H1 (cell line): ENCODE results near the gene SLC4A8. TPM values are rescaled to one million over a fixed set of nuclear protein-coding genes. Genes with fewer than 3 reads are reported as not detected.
A peak's percentile ranks its signal among the peaks of the same experiment; 100 is the strongest.

Experiments used
- CTCF ChIA-PET: fragments of 300-600 bp; sonication (Branson Sonifier 250); formaldehyde crosslinking; loops from one replicate; lab custom pipeline; 2021; ENCODE audit not compliant: partially characterized antibody; lab: Charles Lee
- POLR2A ChIA-PET: fragments of 300-600 bp; sonication (Branson Sonifier 250); formaldehyde crosslinking; loops from one replicate; lab custom pipeline; 2021; ENCODE audit warnings: inconsistent platforms; ENCODE audit not compliant: partially characterized antibody; lab: Charles Lee
- DNase-seq, 2 experiments: peaks; one replicate each; pipeline versions ENCODE4 v3.0.0 to v3.0.0-alpha.2; 2010 to 2022; ENCODE audit warnings: low spot score in 2 of 2, low read depth in 1 of 2, mixed read lengths in 1 of 2
- FAIRE-seq: peaks from 2 replicates; lab custom pipeline; 2011; peaks lifted over from hg19 to GRCh38; lab: Jason Lieb, UNC
- H2AFZ ChIP-seq: 2 replicates; pipeline ENCODE4 v1.8.1; 2012; ENCODE audit warnings: low read length, inconsistent platforms
- H2AK5ac ChIP-seq: 2 replicates; pipeline ENCODE4 v1.6.1; 2013; ENCODE audit warnings: low read depth, low read length
- H2BK120ac ChIP-seq: replicated peaks from 2 replicates; pipeline ENCODE3; 2013; ENCODE audit warnings: low read depth, low read length, inconsistent platforms
- H2BK12ac ChIP-seq: 2 replicates; pipeline ENCODE4 v1.6.1; 2013; ENCODE audit warnings: low read depth, low read length
- H2BK15ac ChIP-seq: 2 replicates; pipeline ENCODE4 v1.6.1; 2013; ENCODE audit warnings: low read length
- H2BK20ac ChIP-seq: 2 replicates; pipeline ENCODE4 v1.6.1; 2013; ENCODE audit warnings: low read length
- H2BK5ac ChIP-seq: 2 replicates; pipeline ENCODE4 v1.6.1; 2013; ENCODE audit warnings: low read depth, low read length
- H3K14ac ChIP-seq: 2 replicates; pipeline ENCODE4 v1.6.1; 2013; ENCODE audit warnings: inconsistent platforms; ENCODE audit not compliant: insufficient read length
- H3K18ac ChIP-seq: 2 replicates; pipeline ENCODE4 v1.6.1; 2013; ENCODE audit warnings: low read length; ENCODE audit errors: extremely low read depth
- H3K23ac ChIP-seq: 2 replicates; pipeline ENCODE4 v1.6.1; 2013; ENCODE audit warnings: inconsistent platforms; ENCODE audit not compliant: insufficient read length
- H3K23me2 ChIP-seq: 2 replicates; pipeline ENCODE4 v1.6.1; 2013; ENCODE audit warnings: low read depth, low read length
- H3K27ac ChIP-seq: 2 replicates; pipeline ENCODE4 v1.6.1; 2011; ENCODE audit warnings: low read depth, low read length, inconsistent platforms
- H3K27me3 ChIP-seq, 4 experiments: replicated peaks in 1 of 4; 1 replicate in 1 of 4; 2 replicates in 3 of 4; pipeline versions ENCODE4 v1.6.1 to v1.8.1; 2011 to 2013; ENCODE audit warnings: low read length in 3 of 4, mild to moderate bottlenecking in 3 of 4, inconsistent platforms in 2 of 4, mixed read lengths in 2 of 4, moderate library complexity in 1 of 4; ENCODE audit not compliant: control insufficient read depth in 3 of 4, insufficient read depth in 3 of 4; ENCODE audit errors: extremely low read depth in 1 of 4
- H3K36me3 ChIP-seq, 4 experiments: 2 replicates each; pipeline versions ENCODE4 v1.6.1 to v1.8.1; 2011 to 2013; ENCODE audit warnings: mild to moderate bottlenecking in 4 of 4, low read length in 3 of 4, moderate library complexity in 2 of 4, control low read depth in 1 of 4, inconsistent platforms in 1 of 4; ENCODE audit not compliant: insufficient read depth in 4 of 4, control insufficient read depth in 2 of 4
- H3K4ac ChIP-seq: replicated peaks from 2 replicates; pipeline ENCODE3; 2013; ENCODE audit warnings: low read length, low read depth, mixed read lengths, inconsistent platforms; ENCODE audit not compliant: insufficient read length
- H3K4me1 ChIP-seq, 4 experiments: replicated peaks in 1 of 4; 1 replicate in 1 of 4; 2 replicates in 3 of 4; pipeline versions ENCODE4 v1.6.1 to v1.8.1; 2011 to 2013; ENCODE audit warnings: low read length in 3 of 4, inconsistent platforms in 2 of 4, mixed read lengths in 1 of 4; ENCODE audit not compliant: insufficient read depth in 4 of 4, control insufficient read depth in 3 of 4
- H3K4me2 ChIP-seq, 2 experiments: 2 replicates each; pipeline versions ENCODE4 v1.6.1 to v1.8.1; 2011 to 2013; ENCODE audit warnings: low read depth in 2 of 2, low read length in 2 of 2, control low read depth in 1 of 2, inconsistent platforms in 1 of 2, mild to moderate bottlenecking in 1 of 2; ENCODE audit not compliant: insufficient read depth in 1 of 2
- H3K4me3 ChIP-seq, 4 experiments: fragments of 200-600, 300-600 bp in 1 of 4; sonication (generic), shearing (Covaris generic), sonication (Bioruptor Twin) in 1 of 4; 2 replicates each; pipeline versions ENCODE4 v1.5.1 to v1.8.1; 2011 to 2016; ENCODE audit warnings: low read length in 4 of 4, low read depth in 3 of 4, control low read depth in 2 of 4, inconsistent platforms in 2 of 4, mild to moderate bottlenecking in 2 of 4, mixed read lengths in 1 of 4, moderate library complexity in 1 of 4; ENCODE audit not compliant: insufficient read depth in 2 of 4; ENCODE audit errors: extremely low read depth in 1 of 4
- H3K56ac ChIP-seq: replicated peaks from 2 replicates; pipeline ENCODE3; 2013; ENCODE audit warnings: low read depth, mild to moderate bottlenecking, mixed read lengths, low read length, inconsistent platforms; ENCODE audit not compliant: insufficient read length
- H3K79me1 ChIP-seq: 2 replicates; pipeline ENCODE4 v1.6.1; 2013; ENCODE audit warnings: low read depth, low read length, control low read depth
- H3K79me2 ChIP-seq, 2 experiments: 2 replicates each; pipeline versions ENCODE4 v1.6.1 to v1.8.1; 2012 to 2013; ENCODE audit warnings: low read length in 2 of 2, mild to moderate bottlenecking in 2 of 2, inconsistent platforms in 1 of 2; ENCODE audit not compliant: insufficient read depth in 2 of 2, control insufficient read depth in 1 of 2
- H3K9ac ChIP-seq, 4 experiments: replicated peaks in 1 of 4; 1 replicate in 1 of 4; 2 replicates in 3 of 4; pipeline versions ENCODE4 v1.6.1 to v1.8.1; 2011 to 2013; ENCODE audit warnings: low read depth in 3 of 4, low read length in 3 of 4, control low read depth in 2 of 4, mild to moderate bottlenecking in 2 of 4, moderate library complexity in 2 of 4, inconsistent platforms in 1 of 4; ENCODE audit errors: extremely low read depth in 1 of 4
- H3K9me3 ChIP-seq, 2 experiments: 2 replicates each; pipeline versions ENCODE4 v1.6.1 to v1.8.1; 2012 to 2013; ENCODE audit warnings: mild to moderate bottlenecking in 2 of 2, moderate library complexity in 2 of 2, control low read depth in 1 of 2, inconsistent platforms in 1 of 2, low read depth in 1 of 2, low read length in 1 of 2, mixed read lengths in 1 of 2; ENCODE audit not compliant: insufficient read depth in 2 of 2
- H4K20me1 ChIP-seq, 2 experiments: replicated peaks in 1 of 2; 2 replicates each; pipeline versions ENCODE3 to v1.8.1; 2011 to 2013; ENCODE audit warnings: inconsistent platforms in 2 of 2, low read length in 2 of 2, mild to moderate bottlenecking in 1 of 2; ENCODE audit not compliant: insufficient read depth in 2 of 2, control insufficient read depth in 1 of 2
- H4K5ac ChIP-seq: 2 replicates; pipeline ENCODE4 v1.6.1; 2013; ENCODE audit warnings: low read length, low read depth, mixed read lengths, inconsistent platforms; ENCODE audit not compliant: insufficient read length
- H4K8ac ChIP-seq: 2 replicates; pipeline ENCODE4 v1.8.0; 2013; ENCODE audit warnings: mild to moderate bottlenecking, moderate library complexity, low read length, inconsistent platforms; ENCODE audit not compliant: insufficient read depth; ENCODE audit errors: extremely low read depth
- H4K91ac ChIP-seq: replicated peaks from 2 replicates; pipeline ENCODE3; 2013; ENCODE audit warnings: low read length, mixed read lengths, inconsistent platforms; ENCODE audit not compliant: insufficient read length
- MAFK ChIP-seq: IDR thresholded peaks from 2 replicates; pipeline ENCODE4 v1.6.1; 2012; ENCODE audit warnings: low read depth, mild to moderate bottlenecking, improper control_type of control experiment, low read length
- RAD21 ChIP-seq, 2 experiments: IDR thresholded peaks in 1 of 2; conservative IDR thresholded peaks in 1 of 2; 2 replicates each; pipeline ENCODE4 v1.6.1; 2011; ENCODE audit warnings: low read depth in 2 of 2, low read length in 2 of 2, improper control_type of control experiment in 1 of 2, inconsistent platforms in 1 of 2, mild to moderate bottlenecking in 1 of 2, moderate library complexity in 1 of 2
- RBBP5 ChIP-seq: IDR thresholded peaks from 2 replicates; pipeline ENCODE4 v1.7.1; 2012; ENCODE audit warnings: low read depth, mild to moderate bottlenecking, inconsistent platforms, low read length, moderate library complexity, borderline replicate concordance
- SP1 ChIP-seq: IDR thresholded peaks from 2 replicates; pipeline ENCODE4 v1.6.1; 2011; ENCODE audit warnings: low read depth, low read length
- WGBS, 2 experiments: shearing (Covaris generic) in 1 of 2; methylation state at CpG; one replicate each; pipeline versions ENCODE4 v1.1.6 to v1.1.7; 2013 to 2015; ENCODE audit warnings: low lambda C conversion rate in 2 of 2, mixed read lengths in 2 of 2, inconsistent platforms in 1 of 2, low coverage in 1 of 2, missing lambda C conversion rate in 1 of 2; ENCODE audit not compliant: insufficient replicate concordance in 2 of 2, insufficient coverage in 1 of 2, insufficient read length in 1 of 2; ENCODE audit errors: extremely low coverage in 1 of 2, missing lambda C conversion rate in 1 of 2; 5-methylcytosine and 5-hydroxymethylcytosine counted together
- polyA plus RNA-seq, 7 experiments: library from polyadenylated mRNA; depleted of rRNA in 3 of 7; stranded (reverse) in 5 of 7; unstranded in 2 of 7; fragments of >200 nt in 5 of 7; fragments of 200-250 nt in 2 of 7; gene quantifications; 1 replicate in 5 of 7; 2 replicates in 1 of 7; 4 replicates in 1 of 7; pipeline versions ENCODE4 v1.2.1 to v1.2.3, GENCODE V29; 2011 to 2013; ENCODE audit warnings: missing spikeins in 2 of 7, mixed read lengths in 2 of 7
- total RNA-seq: library from RNA; stranded (reverse); fragmentation: NEBNext Ultra II Directional; extraction: Animal tissue kit (Norgen Biotek cat#: 25700); gene quantifications from 2 replicates; pipeline ENCODE4 v1.2.1, GENCODE V29; 2021
- TF ChIP-seq, protein P1 (sequence below), 3 experiments: IDR thresholded peaks; 1 replicate in 2 of 3; 2 replicates in 1 of 3; pipeline versions ENCODE4 v1.5.1 to v1.6.1; 2011; ENCODE audit warnings: low read length in 3 of 3, mild to moderate bottlenecking in 3 of 3, inconsistent platforms in 2 of 3, low read depth in 1 of 3, moderate library complexity in 1 of 3; ENCODE audit not compliant: insufficient read depth in 1 of 3; ENCODE audit errors: control extremely low read depth in 1 of 3

The SLC4A8 gene
- total and polyA plus RNA-seq, 2 of the 8 experiments (the other 6 are each of a cell fraction or from before 2014, with no cell fraction given), result 11.2 to 13.4 TPM

DNA sequence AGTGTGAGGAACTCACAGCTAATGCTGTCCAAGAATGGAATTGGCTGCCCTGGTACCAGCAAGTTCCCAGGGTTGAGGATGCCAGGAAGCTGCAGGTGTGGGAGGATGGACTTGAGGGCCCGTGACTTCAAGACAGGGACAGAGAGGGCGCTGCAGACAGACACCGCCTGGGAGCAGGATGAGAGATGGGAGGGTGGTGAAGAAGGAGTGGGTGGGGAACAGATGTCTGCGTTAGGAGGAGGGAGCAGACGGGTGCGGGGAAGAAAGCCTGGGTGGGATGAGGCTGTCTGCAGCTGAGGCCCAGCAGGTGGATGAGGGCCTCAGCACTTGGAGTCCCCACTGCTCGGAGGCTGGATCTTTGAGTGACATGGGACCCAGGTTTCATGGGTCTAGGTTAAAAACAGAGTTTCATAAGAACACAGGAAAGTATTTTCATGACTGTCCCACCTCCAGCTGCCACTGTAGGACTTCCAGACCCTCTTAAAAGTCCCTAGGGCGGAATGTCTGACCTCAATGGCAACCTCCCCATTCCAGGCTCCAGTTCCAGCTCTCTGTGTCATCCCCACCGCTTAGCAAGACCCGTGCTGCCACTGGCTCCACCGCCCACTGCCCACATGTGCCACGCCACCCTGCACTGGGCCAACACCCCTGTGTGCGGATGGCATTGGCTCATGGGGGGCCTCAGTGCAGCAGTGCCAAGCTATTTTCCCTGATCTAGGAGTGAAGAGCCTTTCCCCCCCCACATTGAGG, 96.1 kb downstream of the SLC4A8 start:
- H3K27ac ChIP-seq, result no peak overlapping the region
- no peak overlapping the region for H3K14ac ChIP-seq
- H4K20me1 ChIP-seq, result no peaks in the 10 kb centered on the region
- H3K36me3 ChIP-seq, result no peaks in the 10 kb centered on the region
- no peak overlapping the region for H3K4me3 ChIP-seq
- H3K23ac ChIP-seq, result no peak overlapping the region
- CTCF ChIA-PET, result interaction anchor here (0.7 to 13.0 kb wide), 26 partner anchors 10 to 351 kb away, joined by 3 to 137 read pairs (median 4); partner anchors contain the start of gene SLC4A8
- no peak overlapping the region for H2BK15ac ChIP-seq
- H3K9me3 ChIP-seq, result no peaks in the 10 kb centered on the region
- H4K8ac ChIP-seq, result no peak overlapping the region
- no peak overlapping the region for H2BK5ac ChIP-seq
- no peak overlapping the region for H3K4ac ChIP-seq
- H2AK5ac ChIP-seq, result no peak overlapping the region
- no peak for TF ChIP-seq SP1
- TF ChIP-seq, protein P1, sequence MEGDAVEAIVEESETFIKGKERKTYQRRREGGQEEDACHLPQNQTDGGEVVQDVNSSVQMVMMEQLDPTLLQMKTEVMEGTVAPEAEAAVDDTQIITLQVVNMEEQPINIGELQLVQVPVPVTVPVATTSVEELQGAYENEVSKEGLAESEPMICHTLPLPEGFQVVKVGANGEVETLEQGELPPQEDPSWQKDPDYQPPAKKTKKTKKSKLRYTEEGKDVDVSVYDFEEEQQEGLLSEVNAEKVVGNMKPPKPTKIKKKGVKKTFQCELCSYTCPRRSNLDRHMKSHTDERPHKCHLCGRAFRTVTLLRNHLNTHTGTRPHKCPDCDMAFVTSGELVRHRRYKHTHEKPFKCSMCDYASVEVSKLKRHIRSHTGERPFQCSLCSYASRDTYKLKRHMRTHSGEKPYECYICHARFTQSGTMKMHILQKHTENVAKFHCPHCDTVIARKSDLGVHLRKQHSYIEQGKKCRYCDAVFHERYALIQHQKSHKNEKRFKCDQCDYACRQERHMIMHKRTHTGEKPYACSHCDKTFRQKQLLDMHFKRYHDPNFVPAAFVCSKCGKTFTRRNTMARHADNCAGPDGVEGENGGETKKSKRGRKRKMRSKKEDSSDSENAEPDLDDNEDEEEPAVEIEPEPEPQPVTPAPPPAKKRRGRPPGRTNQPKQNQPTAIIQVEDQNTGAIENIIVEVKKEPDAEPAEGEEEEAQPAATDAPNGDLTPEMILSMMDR (IDR thresholded peaks at IDR 0.05; ENCODE audit: control extremely low read depth in 1 of 3, insufficient read depth in 1 of 3, low read depth in 1 of 3, low read length in 3 of 3), result peak; percentile 55 to 82 (median 73)
- no peak for TF ChIP-seq MAFK
- TF ChIP-seq RAD21 (IDR thresholded peaks at IDR 0.05 in 1 of 2, conservative IDR thresholded peaks at IDR 0.05 in 1 of 2; ENCODE audit: low read depth in 2 of 2, low read length in 2 of 2), result peak; percentile 58 to 62
- no peak for TF ChIP-seq RBBP5
- TF ChIP-seq, all 59 proteins: peak for 2
- Histone ChIP-seq H3K56ac (no peak overlapping the region), H3K18ac (no peak overlapping the region), H3K4me2 (no peak overlapping the region), H3K23me2 (no peaks in the 10 kb centered on the region), H3K4me1 (no peaks in the 10 kb centered on the region), H3K79me2 (no peaks in the 10 kb centered on the region), H4K5ac (no peak overlapping the region), H3K79me1 (no peaks in the 10 kb centered on the region), H2BK120ac (no peak overlapping the region), H2BK20ac (no peak overlapping the region), H3K9ac (no peak overlapping the region), H2BK12ac (no peak overlapping the region), H4K91ac (no peak overlapping the region), H3K27me3 (no peaks in the 10 kb centered on the region; a peak in 2 of 7 replicates), H2AFZ (no peak overlapping the region)
- DNase-seq (peak in 1 of 2 experiments; percentile 52), FAIRE-seq (no peak)
- 77% methylated on average over 13 of the region's 13 CpGs; no CpG with 5 or more reads in 1 of the 2 experiments for WGBS, 2 experiments
- POLR2A ChIA-PET, result interaction anchor here (0.8 kb wide), 1 partner anchor 99 kb away, joined by 3 read pairs; no protein-coding TSS in a partner anchor
